Epithelial cell of esophagus (primary cell): ENCODE data around the gene KCNMA1.

Source experiments
- DNase-seq: peaks from one replicate; pipeline ENCODE4 v3.0.0; 2010; ENCODE audit warnings: low read depth
- H3K4me3 ChIP-seq: 2 replicates; pipeline ENCODE4 v1.5.1; 2011; ENCODE audit warnings: mild to moderate bottlenecking, low read length, control low read depth
- TF ChIP-seq, protein P1 (sequence below): IDR thresholded peaks from 2 replicates; pipeline ENCODE4 v1.5.1; 2011; ENCODE audit warnings: low read depth, mild to moderate bottlenecking, low read length, control low read depth, inconsistent platforms; ENCODE audit not compliant: insufficient read depth; ENCODE audit errors: missing control alignments

The KCNMA1 gene

DNA sequence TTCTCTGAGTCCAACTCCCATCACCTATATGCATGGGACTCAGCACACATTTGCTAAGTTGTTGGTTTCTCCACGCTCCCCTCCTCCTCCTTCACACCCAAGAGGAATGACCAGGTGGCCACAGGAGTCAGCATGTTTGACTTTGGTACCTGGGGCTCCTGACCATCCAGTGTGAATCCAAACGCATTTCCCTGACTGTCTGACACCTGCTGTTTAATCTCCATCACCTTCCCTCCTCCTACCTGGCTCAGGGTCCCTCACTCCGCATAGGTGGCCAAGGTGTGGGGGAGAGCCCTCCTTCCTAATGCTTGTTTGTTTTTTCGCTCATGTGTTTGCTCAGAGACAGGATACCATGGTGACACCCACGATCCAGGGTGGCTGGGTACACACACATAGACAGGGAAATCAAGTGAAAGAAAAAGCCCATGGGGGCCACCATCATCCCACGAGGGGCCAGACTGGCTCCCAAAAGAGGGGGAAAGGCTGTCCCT is 194.9 kb downstream of the KCNMA1 start:
- DNase-seq: no peak
- no peak overlapping the region for H3K4me3 ChIP-seq
- TF ChIP-seq, protein P1, sequence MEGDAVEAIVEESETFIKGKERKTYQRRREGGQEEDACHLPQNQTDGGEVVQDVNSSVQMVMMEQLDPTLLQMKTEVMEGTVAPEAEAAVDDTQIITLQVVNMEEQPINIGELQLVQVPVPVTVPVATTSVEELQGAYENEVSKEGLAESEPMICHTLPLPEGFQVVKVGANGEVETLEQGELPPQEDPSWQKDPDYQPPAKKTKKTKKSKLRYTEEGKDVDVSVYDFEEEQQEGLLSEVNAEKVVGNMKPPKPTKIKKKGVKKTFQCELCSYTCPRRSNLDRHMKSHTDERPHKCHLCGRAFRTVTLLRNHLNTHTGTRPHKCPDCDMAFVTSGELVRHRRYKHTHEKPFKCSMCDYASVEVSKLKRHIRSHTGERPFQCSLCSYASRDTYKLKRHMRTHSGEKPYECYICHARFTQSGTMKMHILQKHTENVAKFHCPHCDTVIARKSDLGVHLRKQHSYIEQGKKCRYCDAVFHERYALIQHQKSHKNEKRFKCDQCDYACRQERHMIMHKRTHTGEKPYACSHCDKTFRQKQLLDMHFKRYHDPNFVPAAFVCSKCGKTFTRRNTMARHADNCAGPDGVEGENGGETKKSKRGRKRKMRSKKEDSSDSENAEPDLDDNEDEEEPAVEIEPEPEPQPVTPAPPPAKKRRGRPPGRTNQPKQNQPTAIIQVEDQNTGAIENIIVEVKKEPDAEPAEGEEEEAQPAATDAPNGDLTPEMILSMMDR: no peak

DNA sequence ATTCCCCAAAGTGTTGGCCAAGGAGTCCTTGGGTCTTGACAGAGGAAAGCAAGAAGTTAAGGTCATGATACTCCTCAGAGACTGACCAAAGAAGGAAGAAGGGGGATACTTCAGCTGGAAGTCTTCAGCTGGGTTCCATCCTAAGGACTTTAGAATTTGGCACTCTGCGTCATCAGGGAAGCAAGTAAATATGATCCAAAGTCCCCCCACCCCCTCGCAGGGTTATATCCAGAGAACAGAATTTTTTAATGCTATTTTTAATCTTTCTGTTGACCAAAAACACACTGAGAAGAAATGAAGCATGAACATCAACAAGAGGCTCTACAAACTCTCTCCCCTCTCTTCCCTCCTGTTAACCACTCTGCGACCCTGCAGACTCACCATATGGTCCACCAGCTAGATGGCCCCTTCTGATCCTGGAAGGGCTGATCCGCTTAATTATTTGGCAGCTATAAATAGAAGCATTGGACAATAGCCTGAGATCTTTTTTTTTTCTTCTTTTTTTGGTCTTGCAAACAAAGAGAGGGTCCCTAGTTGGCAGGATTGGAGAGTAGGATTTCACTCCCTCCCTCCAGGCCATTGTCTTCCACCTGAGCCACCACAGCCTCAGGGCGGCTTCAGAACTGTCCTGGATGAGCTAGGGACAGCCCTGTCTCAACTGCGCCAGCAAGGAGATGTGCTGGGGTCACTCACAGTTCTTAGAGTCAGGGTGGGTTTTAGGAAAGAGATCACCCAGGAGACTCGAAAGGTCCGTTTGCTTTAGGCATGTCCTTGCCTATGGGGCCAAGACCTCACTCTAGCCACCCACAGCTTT is 196.0 kb downstream of the KCNMA1 start:
- H3K4me3 ChIP-seq: no peak overlapping the region
- TF ChIP-seq, protein P1: no peak
- DNase-seq: no peak

DNA sequence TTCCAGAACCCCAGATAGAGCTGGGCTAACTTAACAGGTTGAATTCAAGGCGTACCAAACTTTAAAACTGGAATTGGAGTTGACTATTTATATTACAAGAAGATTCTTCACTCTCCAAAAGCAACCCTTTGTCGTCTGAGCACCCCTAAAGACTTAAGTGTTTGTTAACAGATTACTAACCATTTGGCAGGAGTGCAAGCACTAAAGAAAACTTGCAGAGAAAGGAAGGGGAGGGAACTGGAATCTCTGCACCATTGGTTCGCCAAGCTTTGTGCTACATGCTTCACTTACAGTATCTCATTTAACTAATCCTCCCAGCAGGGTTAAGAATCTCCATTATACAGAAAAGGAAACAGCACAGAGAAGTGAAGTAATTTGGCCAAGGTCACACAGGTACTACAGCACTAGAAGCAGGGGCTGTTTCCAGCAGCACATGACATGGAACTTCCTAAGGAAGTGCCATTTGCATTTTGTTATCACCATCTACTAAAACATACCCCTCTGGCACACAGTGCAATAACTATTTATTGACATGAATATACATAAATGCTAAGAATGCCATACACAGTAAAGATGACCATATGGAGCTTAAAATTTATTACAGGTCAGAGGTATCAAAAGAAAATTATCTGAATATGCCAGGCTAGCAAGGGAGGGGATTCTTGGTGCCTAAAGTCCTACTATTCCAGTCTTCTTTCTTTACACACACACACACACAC is 201.2 kb downstream of the KCNMA1 start:
- no peak for DNase-seq
- TF ChIP-seq, protein P1: no peak

DNA sequence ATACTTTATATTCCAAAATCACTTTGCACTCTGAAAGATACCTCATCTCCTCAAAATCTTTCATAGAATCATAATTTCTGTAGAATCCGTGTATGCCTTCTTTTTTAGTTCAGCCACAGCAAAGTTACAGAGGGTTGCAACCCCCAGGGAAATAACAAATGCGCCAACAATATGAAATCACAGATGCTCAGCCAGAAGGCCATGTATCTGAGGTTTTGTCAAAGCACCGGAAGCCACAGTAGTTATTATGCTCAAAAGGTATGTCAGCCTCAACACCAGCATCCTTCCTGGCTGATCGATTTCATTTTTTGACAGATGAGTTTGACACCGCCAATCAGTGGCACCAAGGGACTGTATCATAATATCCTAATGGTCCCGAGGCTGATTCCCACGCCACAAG is 204.1 kb downstream of the KCNMA1 start:
- TF ChIP-seq, protein P1: no peak
- H3K4me3 ChIP-seq: no peak overlapping the region
- DNase-seq: no peak

More for the DNA sequence above, 201.2 kb downstream of the KCNMA1 start:
- no peak overlapping the region for H3K4me3 ChIP-seq

DNA sequence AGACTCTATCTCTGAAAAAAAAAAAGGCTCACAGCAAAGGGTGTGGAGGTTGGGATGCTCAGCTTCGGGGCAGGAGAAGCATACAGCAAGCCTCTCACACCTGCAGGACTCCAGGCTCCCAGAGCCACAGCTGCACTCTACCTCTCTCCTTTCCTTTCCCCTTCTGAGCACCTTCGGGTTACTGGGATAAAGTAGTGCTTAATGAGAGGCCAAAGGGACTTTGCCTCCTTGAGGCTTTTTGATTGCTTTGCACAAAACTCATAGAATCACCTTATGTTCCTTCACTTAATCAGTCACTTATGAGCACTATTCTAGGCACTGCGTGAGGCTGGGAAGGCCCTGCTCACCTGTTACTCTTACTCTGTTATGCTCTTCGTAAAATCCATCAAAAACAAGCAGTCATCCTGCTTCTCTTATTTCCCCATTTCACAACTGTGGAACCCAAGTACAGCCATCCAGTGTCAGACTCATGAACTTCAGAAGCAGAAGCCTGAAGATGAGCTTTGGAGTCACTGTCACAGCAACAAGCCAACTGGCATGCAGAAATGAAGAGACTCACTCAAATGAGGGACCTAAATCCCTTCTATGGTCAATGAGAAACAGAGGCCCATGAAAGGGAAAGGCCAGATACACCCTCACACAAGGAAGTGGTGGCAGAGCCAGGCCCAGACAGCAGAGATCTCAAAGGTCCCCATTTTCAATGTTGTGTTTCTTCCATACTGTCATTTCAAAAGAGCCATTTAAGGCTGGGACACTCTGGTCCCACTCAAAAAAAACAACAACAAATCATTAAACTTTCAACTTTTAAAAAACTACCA is 205.4 kb downstream of the KCNMA1 start:
- no peak for DNase-seq
- H3K4me3 ChIP-seq: no peak overlapping the region
- TF ChIP-seq, protein P1: no peak

DNA sequence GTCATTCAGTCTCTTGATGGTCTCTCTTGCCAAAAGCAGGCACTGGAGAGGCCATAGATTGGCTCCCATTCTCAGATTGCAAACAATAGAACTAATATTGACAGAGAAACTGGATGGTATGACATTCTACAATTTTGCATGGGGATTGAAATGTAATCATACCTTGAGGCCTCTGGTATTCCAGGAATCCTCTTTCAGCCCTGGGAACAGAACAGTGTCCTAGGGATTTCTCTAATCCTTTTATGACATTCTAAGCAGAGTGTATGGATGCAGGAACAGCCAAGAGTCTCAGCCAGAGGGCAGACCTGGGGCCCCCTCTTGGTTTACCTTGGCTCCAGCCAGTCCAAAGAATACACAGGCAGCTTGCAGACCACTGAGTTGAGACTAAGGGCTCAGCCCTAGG is 206.4 kb downstream of the KCNMA1 start:
- H3K4me3 ChIP-seq: no peak overlapping the region
- no peak for DNase-seq
- TF ChIP-seq, protein P1: no peak
